IMR-90 (cell line): ENCODE measurements around the gene HTR3E. TPM values are rescaled to one million over a fixed set of nuclear protein-coding genes. Genes with fewer than 3 reads are reported as not detected.

ENCODE experiments used
- ATAC-seq: fragments of 200-7000 bp; cut with Tn5 transposase; 2 replicates; pipeline ENCODE4 v1.9.1; 2020; ENCODE audit warnings: low read depth, mild to moderate bottlenecking, moderate library complexity
- BruUV-seq: library from RNA; stranded (reverse); fragments of 400-500 nt; replicated peaks from 2 replicates; lab custom pipeline; 2021; lab: Mats Ljungman, UMichigan
- CTCF ChIA-PET: fragments of 300-600 bp; formaldehyde crosslinking; extraction: SDS; loops from one replicate; lab custom pipeline; 2021; ENCODE audit warnings: antibody characterized with exemption; lab: Yijun Ruan, JAX
- POLR2A ChIA-PET: fragments of 300-600 bp; sonication (Branson Sonifier 250); formaldehyde crosslinking; loops from one replicate; lab custom pipeline; 2022; ENCODE audit warnings: antibody characterized with exemption; ENCODE audit not compliant: unreplicated experiment; lab: Charles Lee
- DNase-seq: peaks from one replicate; pipeline ENCODE4 v3.0.0; 2013
- H2AFZ ChIP-seq: replicated peaks from 2 replicates; pipeline ENCODE3; 2013; ENCODE audit warnings: low read length, mild to moderate bottlenecking; ENCODE audit not compliant: poor library complexity
- H2AK5ac ChIP-seq: 2 replicates; pipeline ENCODE4 v1.6.1; 2013; ENCODE audit warnings: low read depth, low read length, inconsistent platforms
- H2AK9ac ChIP-seq: replicated peaks from 2 replicates; pipeline ENCODE3; 2013; ENCODE audit warnings: mild to moderate bottlenecking, low read depth, low read length, moderate library complexity; ENCODE audit not compliant: poor library complexity
- H2BK120ac ChIP-seq: 2 replicates; pipeline ENCODE4 v1.6.1; 2013; ENCODE audit warnings: low read depth, low read length, inconsistent platforms
- H2BK15ac ChIP-seq: 3 replicates; pipeline ENCODE4 v1.6.1; 2013; ENCODE audit warnings: low read depth, low read length, inconsistent platforms
- H2BK20ac ChIP-seq: 2 replicates; pipeline ENCODE4 v1.6.1; 2013; ENCODE audit warnings: low read depth, mild to moderate bottlenecking, inconsistent platforms, low read length, moderate library complexity
- H2BK5ac ChIP-seq: 2 replicates; pipeline ENCODE4 v1.6.1; 2013; ENCODE audit warnings: mild to moderate bottlenecking, low read depth, low read length, inconsistent platforms; ENCODE audit not compliant: poor library complexity, severe bottlenecking
- H3K14ac ChIP-seq: replicated peaks from 2 replicates; pipeline ENCODE4 v1.6.1; 2013; ENCODE audit warnings: low read depth, low read length, inconsistent platforms
- H3K18ac ChIP-seq: 2 replicates; pipeline ENCODE4 v1.6.1; 2013; ENCODE audit warnings: low read depth, low read length, control low read depth
- H3K23ac ChIP-seq: 2 replicates; pipeline ENCODE4 v1.6.1; 2013; ENCODE audit warnings: low read depth, low read length, inconsistent platforms
- H3K27ac ChIP-seq: 2 replicates; pipeline ENCODE4 v1.5.1; 2013; ENCODE audit warnings: mild to moderate bottlenecking, control low read depth, low read length; ENCODE audit not compliant: insufficient read depth
- H3K27me3 ChIP-seq: 2 replicates; pipeline ENCODE4 v1.6.1; 2013; ENCODE audit warnings: low read length; ENCODE audit not compliant: control insufficient read depth, insufficient read depth
- H3K36me3 ChIP-seq: 2 replicates; pipeline ENCODE4 v1.6.1; 2013; ENCODE audit warnings: low read length, mixed read lengths; ENCODE audit not compliant: control insufficient read depth, insufficient read depth
- H3K4ac ChIP-seq: 2 replicates; pipeline ENCODE4 v1.6.1; 2013; ENCODE audit warnings: low read depth, low read length, inconsistent platforms
- H3K4me1 ChIP-seq: 2 replicates; pipeline ENCODE4 v1.6.1; 2013; ENCODE audit warnings: low read length, mixed read lengths; ENCODE audit not compliant: control insufficient read depth, insufficient read depth
- H3K4me2 ChIP-seq: 2 replicates; pipeline ENCODE4 v1.6.1; 2013; ENCODE audit warnings: low read depth, mild to moderate bottlenecking, control low read depth, low read length, moderate library complexity
- H3K4me3 ChIP-seq: 2 replicates; pipeline ENCODE4 v1.5.1; 2013; ENCODE audit warnings: low read depth, mild to moderate bottlenecking, control low read depth, low read length, moderate library complexity; ENCODE audit not compliant: insufficient read depth
- H3K56ac ChIP-seq: 2 replicates; pipeline ENCODE4 v1.6.1; 2013; ENCODE audit warnings: low read length, inconsistent platforms; ENCODE audit not compliant: insufficient read depth; ENCODE audit errors: extremely low read depth
- H3K79me1 ChIP-seq, 2 experiments: 2 replicates each; pipeline ENCODE4 v1.6.1; 2013; ENCODE audit warnings: low read length in 2 of 2, inconsistent platforms in 1 of 2, low read depth in 1 of 2
- H3K9ac ChIP-seq: 2 replicates; pipeline ENCODE4 v1.6.1; 2013; ENCODE audit warnings: low read depth, low read length, control low read depth
- H3K9me1 ChIP-seq: 2 replicates; pipeline ENCODE4 v1.6.1; 2013; ENCODE audit warnings: low read length, inconsistent platforms; ENCODE audit not compliant: insufficient read depth
- H3K9me3 ChIP-seq: 2 replicates; pipeline ENCODE4 v1.6.1; 2013; ENCODE audit warnings: low read length; ENCODE audit not compliant: control insufficient read depth, insufficient read depth
- H4K20me1 ChIP-seq: 2 replicates; pipeline ENCODE4 v1.6.1; 2013; ENCODE audit warnings: low read length, inconsistent platforms; ENCODE audit not compliant: insufficient read depth
- H4K5ac ChIP-seq: 2 replicates; pipeline ENCODE4 v1.6.1; 2013; ENCODE audit warnings: mild to moderate bottlenecking, low read depth, low read length, control low read depth
- H4K8ac ChIP-seq, 2 experiments: 2 replicates each; pipeline ENCODE4 v1.6.1; 2013; ENCODE audit warnings: low read depth in 2 of 2, low read length in 2 of 2, control low read depth in 1 of 2, inconsistent platforms in 1 of 2
- H4K91ac ChIP-seq: 2 replicates; pipeline ENCODE4 v1.6.1; 2013; ENCODE audit warnings: low read depth, low read length, inconsistent platforms; ENCODE audit not compliant: insufficient read depth
- CEBPB ChIP-seq: IDR thresholded peaks from 2 replicates; pipeline ENCODE4 v1.6.1; 2012; ENCODE audit warnings: low read depth, low read length, improper control_type of control experiment
- CTCF ChIP-seq: conservative IDR thresholded peaks from 2 replicates; pipeline ENCODE4 v1.5.1; 2012; ENCODE audit warnings: mild to moderate bottlenecking, low read depth, low read length, improper control_type of control experiment
- FOS ChIP-seq: fragments of 150-350 bp; IDR thresholded peaks from 2 replicates; pipeline ENCODE4 v1.6.1; 2016; ENCODE audit warnings: low read depth, low read length
- MAFK ChIP-seq: IDR thresholded peaks from 2 replicates; pipeline ENCODE4 v1.6.1; 2012; ENCODE audit warnings: low read depth, low read length, improper control_type of control experiment
- MAZ ChIP-seq: IDR thresholded peaks from 2 replicates; pipeline ENCODE4 v1.6.1; 2012; ENCODE audit warnings: low read depth, mild to moderate bottlenecking, low read length, improper control_type of control experiment, moderate library complexity, borderline replicate concordance
- MXI1 ChIP-seq: IDR thresholded peaks from 2 replicates; pipeline ENCODE4 v1.6.1; 2012; ENCODE audit warnings: low read depth, mild to moderate bottlenecking, low read length, moderate library complexity, borderline replicate concordance
- NFE2L2 ChIP-seq: fragments of 150-350 bp; IDR thresholded peaks from 2 replicates; pipeline ENCODE4 v1.6.1; 2016; ENCODE audit warnings: low read depth, mild to moderate bottlenecking, low read length
- POLR2A ChIP-seq: IDR thresholded peaks from 2 replicates; pipeline ENCODE4 v1.6.1; 2012; ENCODE audit warnings: mild to moderate bottlenecking, low read depth, low read length
- RAD21 ChIP-seq: IDR thresholded peaks from 2 replicates; pipeline ENCODE4 v1.6.1; 2012; ENCODE audit warnings: low read length, improper control_type of control experiment
- RCOR1 ChIP-seq: IDR thresholded peaks from 2 replicates; pipeline ENCODE4 v1.6.1; 2012; ENCODE audit warnings: mild to moderate bottlenecking, low read length, improper control_type of control experiment; ENCODE audit not compliant: insufficient replicate concordance
- SMC3 ChIP-seq: fragments of 150-350 bp; IDR thresholded peaks from 2 replicates; pipeline ENCODE4 v1.6.1; 2016; ENCODE audit warnings: low read depth, mild to moderate bottlenecking, antibody characterized with exemption, low read length, moderate library complexity
- WGBS, 2 experiments: methylation state at CpG; one replicate each; pipeline versions ENCODE4 v1.1.5 to v1.1.7; 2013; ENCODE audit warnings: missing lambda C conversion rate in 2 of 2; ENCODE audit not compliant: insufficient read length in 1 of 2; ENCODE audit errors: extremely low coverage in 2 of 2; 5-methylcytosine and 5-hydroxymethylcytosine counted together
- dilution Hi-C: fragments of 300-500 bp; cut with HindIII; formaldehyde crosslinking; loops from one replicate; pipeline ENCODE4 v1.14.3; 2018; ENCODE audit warnings: low sequenced_read_pairs; ENCODE audit not compliant: unreplicated experiment
- in situ Hi-C: fragments of 300-500 bp; cut with MboI; formaldehyde crosslinking; loops from 3 replicates; pipeline ENCODE4 v1.14.3; 2019; ENCODE audit warnings: low sequenced_read_pairs, inconsistent platforms, mixed read lengths
- intact Hi-C: fragments of 100-400 bp; cut with micrococcal nuclease; formaldehyde crosslinking; loops from 2 replicates; pipeline ENCODE4 v1.10.0; 2022
- polyA plus RNA-seq, 3 experiments: library from polyadenylated mRNA; depleted of rRNA; stranded (reverse); fragments of >200 nt; gene quantifications; 2 replicates each; pipeline ENCODE4 v1.2.3, GENCODE V29; 2012; ENCODE audit warnings: low replicate concordance in 1 of 3
- total RNA-seq: library from RNA; depleted of rRNA; stranded (reverse); fragments of >200 nt; gene quantifications from 2 replicates; pipeline ENCODE4 v1.2.3, GENCODE V29; 2012
- TF ChIP-seq, protein P1 (sequence below): fragments of 150-350 bp; IDR thresholded peaks from 2 replicates; pipeline ENCODE4 v1.6.1; 2016; ENCODE audit warnings: low read depth, mild to moderate bottlenecking, low read length, moderate library complexity, borderline replicate concordance

HTR3E gene
- total and polyA plus RNA-seq, 2 of the 4 experiments (the other 2 are of a cell fraction) = not detected

DNA sequence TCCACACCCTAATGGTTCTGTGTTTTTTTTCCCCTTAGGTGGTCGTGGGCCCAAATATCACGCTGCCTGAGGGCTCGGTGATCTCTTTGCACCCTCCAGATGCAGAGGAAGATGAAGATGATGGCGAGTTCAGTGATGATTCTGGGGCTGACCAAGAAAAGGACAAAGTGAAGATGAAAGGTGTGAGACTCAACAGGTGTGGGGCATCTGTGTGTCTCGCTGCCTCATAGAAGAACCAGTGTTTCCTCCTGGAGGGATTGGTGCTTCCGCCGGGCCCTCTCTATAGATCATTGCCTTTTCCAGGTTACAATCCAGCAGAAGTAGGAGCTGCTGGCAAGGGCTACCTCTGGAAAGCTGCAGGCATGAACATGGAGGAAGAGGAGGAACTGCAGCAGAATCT lies 45.3 kb downstream of the HTR3E start:
- Histone ChIP-seq H4K8ac (no peak overlapping the region), H2AK9ac (no peak overlapping the region), H3K56ac (no peak overlapping the region), H3K23ac (no peak overlapping the region), H3K4me3 (no peak overlapping the region), H3K9me1 (peaks cover 4% of the 10 kb centered on the region), H3K79me1 (peaks cover 20 to 33% of the 10 kb centered on the region in 2 experiments), H2BK20ac (no peak overlapping the region), H2BK120ac (no peak overlapping the region), H3K4me1 (0 out of 2 replicates have a peak, but pooled peaks cover 2% of the 10 kb centered on the region), H2BK15ac (no peak overlapping the region), H3K4ac (no peak overlapping the region), H4K91ac (no peak overlapping the region), H3K9ac (no peak overlapping the region), H3K36me3 (peaks cover 50% of the 10 kb centered on the region), H3K9me3 (no peaks in the 10 kb centered on the region), H3K14ac (no peak overlapping the region), H4K5ac (no peak overlapping the region), H3K18ac (no peak overlapping the region), H3K27me3 (no peaks in the 10 kb centered on the region), H2AK5ac (no peak overlapping the region), H3K27ac (no peak overlapping the region), H2BK5ac (no peak overlapping the region), H2AFZ (no peak overlapping the region), H3K4me2 (no peak overlapping the region), H4K20me1 (peaks cover 18% of the 10 kb centered on the region)
- ChIA-PET POLR2A (interaction anchor here (0.6 kb wide), 1 partner anchor 115 kb away, joined by 6 read pairs; no protein-coding TSS in a partner anchor), CTCF (no interaction called here)
- 100% methylated on average over 2 of the region's 7 CpGs; no CpG with 5 or more reads in 1 of the 2 experiments for WGBS, 2 experiments
- no TSS peak for BruUV-seq
- DNase-seq (no peak), ATAC-seq (no peak)
- TF ChIP-seq CTCF = no peak
- TF ChIP-seq RAD21 = no peak
- no peak for TF ChIP-seq CEBPB
- TF ChIP-seq MXI1 = no peak
- no peak for TF ChIP-seq SMC3
- TF ChIP-seq, protein P1, sequence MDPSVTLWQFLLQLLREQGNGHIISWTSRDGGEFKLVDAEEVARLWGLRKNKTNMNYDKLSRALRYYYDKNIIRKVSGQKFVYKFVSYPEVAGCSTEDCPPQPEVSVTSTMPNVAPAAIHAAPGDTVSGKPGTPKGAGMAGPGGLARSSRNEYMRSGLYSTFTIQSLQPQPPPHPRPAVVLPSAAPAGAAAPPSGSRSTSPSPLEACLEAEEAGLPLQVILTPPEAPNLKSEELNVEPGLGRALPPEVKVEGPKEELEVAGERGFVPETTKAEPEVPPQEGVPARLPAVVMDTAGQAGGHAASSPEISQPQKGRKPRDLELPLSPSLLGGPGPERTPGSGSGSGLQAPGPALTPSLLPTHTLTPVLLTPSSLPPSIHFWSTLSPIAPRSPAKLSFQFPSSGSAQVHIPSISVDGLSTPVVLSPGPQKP = no peak
- TF ChIP-seq POLR2A = no peak
- TF ChIP-seq MAZ = no peak
- no peak for TF ChIP-seq MAFK
- no peak for TF ChIP-seq NFE2L2
- no peak for TF ChIP-seq RCOR1
- TF ChIP-seq FOS = no peak
- intact Hi-C loops (no loop called here), in situ Hi-C loops (no loop called here), dilution Hi-C loops (no loop called here)
